GM19324 (cell line): ENCODE measurements around the gene PCF11.
"Not testable (repeated sequence)": the region's sequence is repeated elsewhere in the genome, so short reads cannot be mapped to it uniquely, and the experiment has no call there.

Experiments used
- ATAC-seq: cut with Tn5 transposase; IDR thresholded peaks from one replicate; pipeline ENCODE4 v1.9.1; 2021; ENCODE audit warnings: mild to moderate bottlenecking, moderate library complexity; ENCODE audit not compliant: unreplicated experiment, low FRiP score

The PCF11 gene

GRCh38 chr11:83191986-83192385 is 35.1 kb downstream of the PCF11 start:
- ATAC-seq: no peak

DNA sequence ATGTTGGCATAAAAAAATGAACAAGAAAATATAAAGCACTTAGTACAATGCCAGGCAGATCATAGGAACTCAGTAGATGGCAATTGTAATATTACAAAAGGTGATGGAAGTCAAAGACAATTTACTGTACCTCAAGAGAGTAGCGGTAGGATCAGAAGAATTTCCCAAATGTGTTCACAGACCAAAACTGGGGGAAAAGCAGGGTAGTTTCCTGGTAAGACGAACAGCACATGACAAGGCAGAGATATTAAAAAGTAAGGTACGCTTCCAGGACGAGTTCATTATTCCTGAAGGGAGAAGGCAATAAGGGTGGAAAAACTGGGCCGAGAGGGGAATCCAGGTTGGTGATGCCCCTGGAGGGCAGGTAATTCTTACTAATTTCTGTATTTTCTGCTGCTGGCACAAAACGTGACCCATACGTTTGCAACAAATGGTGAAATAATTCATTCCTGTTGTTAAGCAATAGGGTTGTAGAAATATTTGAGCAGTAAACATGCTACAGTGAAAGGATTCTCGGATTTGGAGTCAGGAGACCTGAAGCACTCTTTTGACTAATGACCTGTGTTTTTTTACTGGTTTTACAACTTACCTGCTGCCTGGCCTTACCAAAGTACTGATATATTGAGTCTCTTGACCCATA is 35.8 kb downstream of the PCF11 start:
- ATAC-seq: no peak

DNA sequence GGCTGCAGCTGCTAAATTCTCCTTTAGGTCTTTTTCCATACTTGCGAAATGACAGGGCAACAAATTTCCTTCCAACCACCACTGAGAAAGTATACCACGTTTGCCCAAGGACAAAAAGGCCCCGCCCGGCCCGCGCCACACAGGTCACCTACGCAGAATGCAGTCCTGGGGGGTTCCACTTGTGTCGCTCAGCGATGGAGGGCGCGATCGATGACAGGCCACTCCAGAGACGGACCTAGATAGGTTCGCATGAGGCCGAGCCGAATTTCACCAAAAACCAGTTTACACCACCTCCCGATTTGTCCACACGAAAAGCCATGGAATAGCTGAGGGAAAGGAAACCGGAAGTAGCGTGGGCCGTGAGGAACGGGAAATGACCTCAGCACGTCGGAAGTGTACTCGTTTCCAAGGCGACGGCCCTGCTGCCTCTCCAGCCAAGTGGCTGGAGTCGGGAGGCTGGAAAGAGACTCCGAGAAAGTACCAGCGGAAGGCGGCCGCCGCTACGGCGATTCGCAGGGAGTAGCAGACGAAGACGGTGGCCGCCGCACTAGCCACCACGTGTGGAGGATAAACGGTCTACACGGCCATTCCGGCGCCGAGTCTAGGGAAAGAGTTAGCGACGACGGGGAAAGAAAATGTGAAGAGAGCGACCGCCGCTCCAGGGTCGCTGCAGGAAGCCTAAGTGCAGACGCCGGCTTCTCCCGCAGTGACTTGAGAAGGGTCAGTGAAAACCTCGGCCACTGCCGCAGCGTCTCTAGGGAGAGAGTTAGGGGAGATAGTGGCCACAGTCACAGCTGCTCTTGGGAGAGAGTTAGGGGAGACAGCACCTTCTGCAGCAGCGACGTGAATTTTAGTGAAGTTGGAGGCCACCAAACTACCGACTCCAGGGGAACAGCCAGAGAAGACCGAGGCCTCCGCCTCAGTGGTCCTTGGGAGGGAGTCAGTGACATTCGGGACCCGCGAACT is 36.7 kb downstream of the PCF11 start, which contains the start of gene ANKRD42:
Gene ANKRD42 (plus strand): TSS at position 398 of the 966 bp plus-strand sequence. CDS start 959 bp downstream, outside the sequence.
- peak; percentile 95 for ATAC-seq

DNA sequence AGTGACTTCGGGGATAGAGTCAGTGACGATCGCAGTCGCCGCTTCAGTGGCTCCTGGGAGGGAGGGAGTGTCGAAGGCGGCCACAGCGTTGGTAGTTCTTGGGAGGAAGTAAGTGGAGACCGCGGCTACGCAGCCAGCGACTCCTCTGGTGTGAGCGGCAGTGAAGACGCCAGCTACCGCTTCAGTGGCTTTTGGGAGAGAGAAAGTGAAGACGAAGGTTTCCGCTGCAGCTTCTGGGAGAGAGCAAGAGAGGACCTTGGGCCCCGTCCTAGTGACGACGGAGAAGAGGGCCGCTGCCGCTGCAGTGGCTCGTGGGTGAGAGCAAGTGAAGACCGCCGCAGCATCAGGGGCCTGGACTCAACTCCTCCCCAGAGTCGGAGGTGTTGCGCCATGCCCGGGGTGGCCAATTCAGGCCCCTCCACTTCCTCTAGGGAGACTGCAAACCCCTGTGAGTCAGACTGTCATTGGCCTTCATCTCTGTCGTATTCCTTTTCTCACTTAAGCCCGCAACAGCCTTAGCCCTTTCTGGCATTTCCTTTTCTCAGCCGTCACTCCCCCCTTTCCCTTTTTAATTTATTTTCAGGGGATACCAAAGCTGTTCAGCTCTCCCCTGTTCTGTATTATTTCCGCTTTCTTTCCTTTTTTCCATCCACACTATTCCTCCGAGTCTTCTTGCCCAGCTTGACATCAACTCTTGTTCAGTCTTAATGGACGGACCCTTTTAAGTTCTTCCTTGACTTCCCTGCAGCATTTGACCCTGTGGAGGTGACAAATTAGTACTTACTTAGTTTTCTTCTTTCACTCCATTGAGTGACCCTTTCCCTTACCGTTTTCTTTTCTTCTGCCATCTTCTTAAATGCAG is 37.6 kb downstream of the PCF11 start:
- peak; percentile 59 for ATAC-seq

DNA sequence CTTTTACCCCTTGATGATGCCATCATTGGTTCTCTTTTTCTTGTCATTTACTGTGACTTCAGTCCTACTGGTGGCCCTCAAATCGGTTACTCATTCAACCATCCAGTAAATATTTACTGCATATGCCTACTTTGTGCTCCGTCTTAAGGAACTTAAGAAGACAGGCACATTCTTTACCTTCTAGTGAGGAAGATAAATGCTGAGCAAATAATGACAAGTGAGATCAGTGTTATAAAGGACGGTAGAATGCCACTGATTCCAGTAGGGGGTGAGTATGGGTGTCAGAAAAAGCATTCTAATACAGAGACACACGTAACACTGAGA is 38.2 kb downstream of the PCF11 start:
- ATAC-seq: no peak

DNA sequence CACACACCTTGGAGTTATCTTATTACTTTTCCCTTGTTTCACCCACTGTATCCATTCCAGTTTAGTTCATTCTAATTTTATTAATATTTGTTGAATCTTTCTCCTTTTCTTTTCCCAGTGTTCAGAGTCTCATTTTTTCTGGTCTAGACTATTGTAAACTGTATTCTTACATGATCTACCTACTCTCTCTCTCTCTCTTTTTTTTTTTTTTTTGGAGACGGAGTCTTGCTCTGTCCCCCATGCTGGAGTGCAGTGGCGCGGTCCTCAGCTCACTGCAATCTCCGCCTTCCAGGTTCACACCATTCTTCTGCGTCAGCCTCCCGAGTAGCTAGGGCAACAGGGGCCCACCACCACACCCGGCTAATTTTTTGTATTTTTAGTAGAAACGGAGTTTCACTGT is 38.7 kb downstream of the PCF11 start:
- ATAC-seq: no peak

- no peak for ATAC-seq
Observed at GRCh38 chr11:83200035-83200434, 43.1 kb downstream of the PCF11 start.

DNA sequence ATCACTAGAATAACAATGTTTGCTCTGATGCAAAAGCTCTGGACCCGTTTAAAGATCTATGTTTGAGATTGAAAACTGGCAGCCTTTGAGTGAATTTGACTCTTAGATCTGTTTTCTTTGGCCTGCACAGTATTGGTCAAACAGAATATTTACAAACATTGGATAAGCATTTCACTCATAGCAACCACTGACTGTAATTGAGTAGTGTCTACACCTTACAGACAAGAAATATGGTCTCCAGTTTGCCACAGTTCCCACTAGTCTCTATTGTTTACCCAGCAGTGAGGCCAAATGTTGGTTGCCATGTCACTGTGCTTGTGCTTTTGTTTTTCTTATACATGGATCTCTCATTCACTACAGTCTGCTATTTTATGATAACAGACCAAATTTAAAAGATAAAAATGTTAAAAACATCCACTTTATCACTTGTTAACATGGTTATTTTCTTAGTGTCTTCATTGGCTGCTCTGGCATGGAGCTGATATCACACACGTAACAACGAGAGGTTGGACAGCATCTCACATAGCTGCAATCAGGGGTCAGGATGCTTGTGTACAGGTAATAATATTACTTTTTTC is 48.8 kb downstream of the PCF11 start:
- no peak for ATAC-seq

- ATAC-seq: no peak
Observed at GRCh38 chr11:83206221-83206620, 49.3 kb downstream of the PCF11 start.

DNA sequence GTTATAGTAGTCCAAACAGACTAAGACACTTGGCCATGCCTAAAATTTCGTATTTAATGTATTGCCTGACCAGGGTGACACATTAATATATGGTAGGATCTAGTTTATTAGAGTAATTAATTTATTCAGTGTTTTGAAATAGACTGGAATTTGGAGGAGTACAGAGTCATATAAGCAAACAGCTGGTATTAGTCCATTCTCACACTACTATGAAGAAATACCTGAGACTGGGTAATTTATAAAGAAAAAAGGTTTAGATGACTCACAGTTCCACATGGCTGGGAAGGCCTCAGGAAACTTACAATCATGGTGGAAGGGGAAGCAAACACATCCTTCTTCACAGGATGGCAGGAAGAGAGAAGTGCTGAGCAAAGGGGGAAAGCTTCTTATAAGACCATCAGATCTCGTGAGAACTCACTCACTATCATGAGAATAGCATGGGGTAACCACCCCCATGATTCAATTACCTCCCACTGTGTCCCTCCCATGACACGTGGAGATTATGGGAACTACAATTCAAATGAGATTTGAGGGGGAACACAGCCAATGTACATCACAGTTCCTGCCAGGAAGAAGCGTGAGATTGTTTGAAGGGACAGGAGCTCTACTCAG is 49.9 kb downstream of the PCF11 start:
- not testable (repeated sequence) for ATAC-seq

DNA sequence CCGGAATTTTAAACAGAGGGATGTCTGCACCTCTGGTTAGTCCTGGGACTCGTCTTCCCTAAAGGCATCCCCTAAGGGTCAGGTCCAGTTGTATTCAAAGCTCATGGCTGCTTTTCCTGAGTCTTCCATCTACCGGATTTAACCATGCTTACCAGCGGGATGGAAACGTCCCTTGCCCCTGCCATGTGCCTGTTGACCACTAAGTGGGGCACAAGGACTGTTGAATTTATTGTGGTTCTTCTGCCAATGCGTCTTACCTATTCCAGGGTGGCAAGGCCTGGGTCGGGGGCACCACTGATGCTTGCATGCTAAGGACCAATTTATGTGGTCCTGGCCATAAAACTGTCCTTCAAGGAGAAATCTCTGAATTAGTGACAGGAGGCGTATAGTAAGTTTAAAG is 62.2 kb downstream of the PCF11 start:
- ATAC-seq: no peak

DNA sequence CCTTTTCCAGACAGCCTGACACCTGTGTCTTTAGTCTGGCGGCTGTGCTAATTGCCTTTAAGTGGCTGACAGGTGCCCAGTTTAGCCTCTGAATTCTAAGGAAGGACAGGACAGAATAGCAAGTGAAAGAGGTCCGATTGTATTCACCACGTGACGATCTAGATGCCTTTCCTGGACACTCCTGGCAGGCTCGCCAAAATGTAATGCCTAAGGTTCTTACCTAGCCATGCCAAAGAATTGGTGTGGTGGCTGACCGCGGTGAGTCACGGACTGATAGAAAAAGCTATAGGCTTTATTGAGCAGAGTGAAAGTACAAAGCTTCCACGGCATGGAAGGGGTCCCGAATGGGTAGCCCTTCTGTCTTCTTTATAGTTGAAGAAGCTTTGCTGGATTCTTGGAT is 63.3 kb downstream of the PCF11 start:
- ATAC-seq: no peak

- no peak for ATAC-seq
Observed at GRCh38 chr11:83221694-83222093, 64.8 kb downstream of the PCF11 start.

DNA sequence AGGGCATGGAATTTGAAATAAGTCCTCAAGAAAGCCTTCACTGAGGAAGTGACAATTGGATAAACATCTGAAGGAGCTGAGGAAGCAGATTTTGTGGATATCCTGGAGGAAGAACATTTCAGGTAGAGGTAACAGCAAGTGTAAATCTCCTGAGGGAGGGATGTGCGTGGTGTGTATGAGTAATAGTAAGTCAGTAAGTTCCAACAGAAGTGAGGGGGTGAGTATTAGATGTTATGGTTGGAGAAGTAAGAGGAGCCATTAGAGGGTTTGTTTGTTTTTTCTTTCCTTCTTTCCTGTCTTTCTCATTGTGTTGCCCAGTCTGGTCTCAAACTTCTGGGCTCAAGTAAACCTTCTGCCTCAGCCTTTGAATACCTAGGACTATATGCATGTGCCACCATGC is 65.6 kb downstream of the PCF11 start:
- ATAC-seq: no peak

- no peak for ATAC-seq
Observed at GRCh38 chr11:83223457-83223856, 66.5 kb downstream of the PCF11 start.

DNA sequence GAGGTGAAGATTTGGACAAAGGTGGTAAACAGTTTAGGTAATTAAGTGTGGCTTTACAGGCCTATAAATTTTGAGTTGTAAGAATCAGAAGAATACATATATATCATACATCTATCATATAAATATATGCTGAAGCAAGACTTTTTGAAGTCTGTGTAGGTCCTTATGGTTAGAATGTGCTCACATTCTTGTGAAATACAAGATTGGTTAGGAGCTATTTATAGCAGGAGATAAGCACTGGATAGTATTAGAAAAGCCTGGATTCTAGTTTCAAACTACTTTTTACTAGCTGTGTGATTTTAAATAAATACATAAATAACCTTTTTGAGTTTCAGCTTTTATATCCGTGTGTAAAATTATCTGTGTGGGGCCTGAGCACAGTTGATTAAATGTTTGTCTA is 78.9 kb downstream of the PCF11 start:
- no peak for ATAC-seq
